GM12878 (cell line): Measurements from ENCODE around the gene DNAH1. TPM values are rescaled to one million over a fixed set of nuclear protein-coding genes. Genes with fewer than 3 reads are reported as not detected.

ENCODE experiments used
- IKZF1 ChIP-seq: fragments of 450-650 bp; conservative IDR thresholded peaks from 2 replicates; pipeline ENCODE4 v1.6.1; 2017; ENCODE audit warnings: antibody characterized with exemption, mild to moderate bottlenecking
- JUNB ChIP-seq: IDR thresholded peaks from 2 replicates; pipeline ENCODE4 v1.6.1; 2016; ENCODE audit warnings: antibody characterized with exemption, mild to moderate bottlenecking
- KDM1A ChIP-seq: fragments of 200-600 bp; sonication (generic); IDR thresholded peaks from 2 replicates; pipeline ENCODE4 v1.6.1; 2016; ENCODE audit warnings: borderline replicate concordance
- NFYB ChIP-seq: IDR thresholded peaks from 2 replicates; pipeline ENCODE4 v1.6.1; 2011; ENCODE audit warnings: low read depth, mild to moderate bottlenecking, low read length, improper control_type of control experiment, moderate library complexity; ENCODE audit not compliant: insufficient read depth
- PAX5 ChIP-seq: IDR thresholded peaks from 2 replicates; pipeline ENCODE4 v1.6.1; 2011; ENCODE audit warnings: low read depth, low read length, borderline replicate concordance
- PAX8 ChIP-seq: fragments of 450-650 bp; IDR thresholded peaks from 2 replicates; pipeline ENCODE4 v1.6.1; 2017; ENCODE audit warnings: mild to moderate bottlenecking, moderate library complexity
- RAD21 ChIP-seq: IDR thresholded peaks from 2 replicates; pipeline ENCODE4 v1.6.1; 2011; ENCODE audit warnings: mild to moderate bottlenecking, low read depth, low read length, moderate library complexity; ENCODE audit not compliant: insufficient read depth
- RFX5 ChIP-seq: IDR thresholded peaks from 2 replicates; pipeline ENCODE4 v1.6.1; 2011; ENCODE audit warnings: low read depth, low read length, improper control_type of control experiment
- SIN3A ChIP-seq: IDR thresholded peaks from 2 replicates; pipeline ENCODE4 v1.6.1; 2012; ENCODE audit warnings: low read depth, low read length, improper control_type of control experiment
- SUPT20H ChIP-seq: IDR thresholded peaks from 2 replicates; pipeline ENCODE4 v1.6.1; 2011; ENCODE audit warnings: low read depth, mild to moderate bottlenecking, low read length, moderate library complexity, borderline replicate concordance; ENCODE audit not compliant: control insufficient read depth
- TARDBP ChIP-seq: IDR thresholded peaks from 2 replicates; pipeline ENCODE4 v1.6.1; 2016; ENCODE audit warnings: borderline replicate concordance
- ZNF217 ChIP-seq: fragments of 450-650 bp; IDR thresholded peaks from 2 replicates; pipeline ENCODE4 v1.6.1; 2017; ENCODE audit warnings: antibody characterized with exemption, mild to moderate bottlenecking
- ZNF384 ChIP-seq: IDR thresholded peaks from 2 replicates; pipeline ENCODE4 v1.6.1; 2012; ENCODE audit warnings: low read depth, mild to moderate bottlenecking, low read length, improper control_type of control experiment, borderline replicate concordance
- ZZZ3 ChIP-seq: IDR thresholded peaks from 2 replicates; pipeline ENCODE4 v1.6.1; 2011; ENCODE audit warnings: low read depth; ENCODE audit not compliant: control insufficient read depth, insufficient read length
- polyA plus RNA-seq, 11 experiments: library from polyadenylated mRNA; depleted of rRNA in 4 of 11; unstranded in 6 of 11; stranded (reverse) in 5 of 11; fragments of >200 nt; fragmentation: Nextera tagmentation in 4 of 11; fragmentation: Illumina TruSeq in 1 of 11; extraction: Ambion mirVana in 4 of 11; extraction: Trizol in 1 of 11; gene quantifications; 1 replicate in 1 of 11; 2 replicates in 10 of 11; pipeline versions ENCODE4 v1.2.1 to v1.2.3, GENCODE V29; 2011 to 2016; ENCODE audit warnings: inconsistent platforms in 2 of 11, missing spikeins in 2 of 11, low read depth in 1 of 11
- total RNA-seq, 4 experiments: library from RNA; depleted of rRNA in 3 of 4; stranded (reverse); fragments of >200 nt in 3 of 4; fragmentation: Illumina TruSeq in 1 of 4; extraction: Trizol in 1 of 4; gene quantifications; 2 replicates each; pipeline versions ENCODE4 v1.2.1 to v1.2.3, GENCODE V29; 2013 to 2021
- TF ChIP-seq, protein P1 (sequence below): fragments of 450-650 bp; IDR thresholded peaks from 2 replicates; pipeline ENCODE4 v1.6.1; 2016; ENCODE audit warnings: mild to moderate bottlenecking, moderate library complexity, borderline replicate concordance
- TF ChIP-seq, protein P2 (sequence below): IDR thresholded peaks from 2 replicates; pipeline ENCODE4 v1.6.1; 2012; ENCODE audit warnings: improper control_type of control experiment, low read depth, low read length; ENCODE audit not compliant: insufficient replicate concordance
- TF ChIP-seq, protein P3 (sequence below): fragments of 450-650 bp; formaldehyde crosslinking; IDR thresholded peaks from 2 replicates; pipeline ENCODE4 v1.4.0; 2022; ENCODE audit warnings: mild to moderate bottlenecking, moderate library complexity
- TF ChIP-seq, protein P4 (sequence below): IDR thresholded peaks from 2 replicates; pipeline ENCODE4 v1.6.1; 2012; ENCODE audit warnings: low read depth, low read length, improper control_type of control experiment

DNAH1 gene
- total and polyA plus RNA-seq, 10 of the 15 experiments (the other 5 are each of a cell fraction or from before 2014, with no cell fraction given): 0.31 to 5.8 (median 2.7) TPM

DNA sequence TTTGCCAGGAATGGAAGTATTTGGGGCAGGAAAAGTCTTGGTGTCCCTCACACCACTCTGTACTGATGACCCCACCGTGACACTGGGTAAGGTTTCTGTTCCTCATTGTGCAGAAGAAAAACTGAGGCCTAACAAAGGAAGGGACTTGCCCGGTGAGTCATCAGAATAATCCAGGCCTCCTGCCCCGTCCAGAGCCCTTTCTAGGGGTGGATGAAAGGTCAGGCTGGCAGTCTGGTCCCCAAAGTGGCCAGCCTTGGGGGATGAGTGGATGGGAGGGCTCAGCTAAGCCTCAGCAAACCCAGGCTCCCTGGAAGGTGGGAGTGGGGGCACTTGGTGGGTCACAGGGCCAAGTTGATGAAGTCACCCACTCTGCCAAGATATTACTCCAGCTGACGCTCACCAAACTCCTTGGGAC is 2.3 kb upstream of the DNAH1 start (continued):
- TF ChIP-seq, protein P1, sequence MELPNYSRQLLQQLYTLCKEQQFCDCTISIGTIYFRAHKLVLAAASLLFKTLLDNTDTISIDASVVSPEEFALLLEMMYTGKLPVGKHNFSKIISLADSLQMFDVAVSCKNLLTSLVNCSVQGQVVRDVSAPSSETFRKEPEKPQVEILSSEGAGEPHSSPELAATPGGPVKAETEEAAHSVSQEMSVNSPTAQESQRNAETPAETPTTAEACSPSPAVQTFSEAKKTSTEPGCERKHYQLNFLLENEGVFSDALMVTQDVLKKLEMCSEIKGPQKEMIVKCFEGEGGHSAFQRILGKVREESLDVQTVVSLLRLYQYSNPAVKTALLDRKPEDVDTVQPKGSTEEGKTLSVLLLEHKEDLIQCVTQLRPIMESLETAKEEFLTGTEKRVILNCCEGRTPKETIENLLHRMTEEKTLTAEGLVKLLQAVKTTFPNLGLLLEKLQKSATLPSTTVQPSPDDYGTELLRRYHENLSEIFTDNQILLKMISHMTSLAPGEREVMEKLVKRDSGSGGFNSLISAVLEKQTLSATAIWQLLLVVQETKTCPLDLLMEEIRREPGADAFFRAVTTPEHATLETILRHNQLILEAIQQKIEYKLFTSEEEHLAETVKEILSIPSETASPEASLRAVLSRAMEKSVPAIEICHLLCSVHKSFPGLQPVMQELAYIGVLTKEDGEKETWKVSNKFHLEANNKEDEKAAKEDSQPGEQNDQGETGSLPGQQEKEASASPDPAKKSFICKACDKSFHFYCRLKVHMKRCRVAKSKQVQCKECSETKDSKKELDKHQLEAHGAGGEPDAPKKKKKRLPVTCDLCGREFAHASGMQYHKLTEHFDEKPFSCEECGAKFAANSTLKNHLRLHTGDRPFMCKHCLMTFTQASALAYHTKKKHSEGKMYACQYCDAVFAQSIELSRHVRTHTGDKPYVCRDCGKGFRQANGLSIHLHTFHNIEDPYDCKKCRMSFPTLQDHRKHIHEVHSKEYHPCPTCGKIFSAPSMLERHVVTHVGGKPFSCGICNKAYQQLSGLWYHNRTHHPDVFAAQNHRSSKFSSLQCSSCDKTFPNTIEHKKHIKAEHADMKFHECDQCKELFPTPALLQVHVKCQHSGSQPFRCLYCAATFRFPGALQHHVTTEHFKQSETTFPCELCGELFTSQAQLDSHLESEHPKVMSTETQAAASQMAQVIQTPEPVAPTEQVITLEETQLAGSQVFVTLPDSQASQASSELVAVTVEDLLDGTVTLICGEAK: no peak
- TF ChIP-seq IKZF1: peak; percentile 99
- TF ChIP-seq PAX5: peak; percentile 95
- no peak for TF ChIP-seq TARDBP
- TF ChIP-seq, protein P2, sequence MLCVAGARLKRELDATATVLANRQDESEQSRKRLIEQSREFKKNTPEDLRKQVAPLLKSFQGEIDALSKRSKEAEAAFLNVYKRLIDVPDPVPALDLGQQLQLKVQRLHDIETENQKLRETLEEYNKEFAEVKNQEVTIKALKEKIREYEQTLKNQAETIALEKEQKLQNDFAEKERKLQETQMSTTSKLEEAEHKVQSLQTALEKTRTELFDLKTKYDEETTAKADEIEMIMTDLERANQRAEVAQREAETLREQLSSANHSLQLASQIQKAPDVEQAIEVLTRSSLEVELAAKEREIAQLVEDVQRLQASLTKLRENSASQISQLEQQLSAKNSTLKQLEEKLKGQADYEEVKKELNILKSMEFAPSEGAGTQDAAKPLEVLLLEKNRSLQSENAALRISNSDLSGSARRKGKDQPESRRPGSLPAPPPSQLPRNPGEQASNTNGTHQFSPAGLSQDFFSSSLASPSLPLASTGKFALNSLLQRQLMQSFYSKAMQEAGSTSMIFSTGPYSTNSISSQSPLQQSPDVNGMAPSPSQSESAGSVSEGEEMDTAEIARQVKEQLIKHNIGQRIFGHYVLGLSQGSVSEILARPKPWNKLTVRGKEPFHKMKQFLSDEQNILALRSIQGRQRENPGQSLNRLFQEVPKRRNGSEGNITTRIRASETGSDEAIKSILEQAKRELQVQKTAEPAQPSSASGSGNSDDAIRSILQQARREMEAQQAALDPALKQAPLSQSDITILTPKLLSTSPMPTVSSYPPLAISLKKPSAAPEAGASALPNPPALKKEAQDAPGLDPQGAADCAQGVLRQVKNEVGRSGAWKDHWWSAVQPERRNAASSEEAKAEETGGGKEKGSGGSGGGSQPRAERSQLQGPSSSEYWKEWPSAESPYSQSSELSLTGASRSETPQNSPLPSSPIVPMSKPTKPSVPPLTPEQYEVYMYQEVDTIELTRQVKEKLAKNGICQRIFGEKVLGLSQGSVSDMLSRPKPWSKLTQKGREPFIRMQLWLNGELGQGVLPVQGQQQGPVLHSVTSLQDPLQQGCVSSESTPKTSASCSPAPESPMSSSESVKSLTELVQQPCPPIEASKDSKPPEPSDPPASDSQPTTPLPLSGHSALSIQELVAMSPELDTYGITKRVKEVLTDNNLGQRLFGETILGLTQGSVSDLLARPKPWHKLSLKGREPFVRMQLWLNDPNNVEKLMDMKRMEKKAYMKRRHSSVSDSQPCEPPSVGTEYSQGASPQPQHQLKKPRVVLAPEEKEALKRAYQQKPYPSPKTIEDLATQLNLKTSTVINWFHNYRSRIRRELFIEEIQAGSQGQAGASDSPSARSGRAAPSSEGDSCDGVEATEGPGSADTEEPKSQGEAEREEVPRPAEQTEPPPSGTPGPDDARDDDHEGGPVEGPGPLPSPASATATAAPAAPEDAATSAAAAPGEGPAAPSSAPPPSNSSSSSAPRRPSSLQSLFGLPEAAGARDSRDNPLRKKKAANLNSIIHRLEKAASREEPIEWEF: no peak
- TF ChIP-seq RAD21: no peak
- TF ChIP-seq JUNB: peak; percentile 93
- no peak for TF ChIP-seq RFX5
- TF ChIP-seq KDM1A: no peak
- TF ChIP-seq, protein P3, sequence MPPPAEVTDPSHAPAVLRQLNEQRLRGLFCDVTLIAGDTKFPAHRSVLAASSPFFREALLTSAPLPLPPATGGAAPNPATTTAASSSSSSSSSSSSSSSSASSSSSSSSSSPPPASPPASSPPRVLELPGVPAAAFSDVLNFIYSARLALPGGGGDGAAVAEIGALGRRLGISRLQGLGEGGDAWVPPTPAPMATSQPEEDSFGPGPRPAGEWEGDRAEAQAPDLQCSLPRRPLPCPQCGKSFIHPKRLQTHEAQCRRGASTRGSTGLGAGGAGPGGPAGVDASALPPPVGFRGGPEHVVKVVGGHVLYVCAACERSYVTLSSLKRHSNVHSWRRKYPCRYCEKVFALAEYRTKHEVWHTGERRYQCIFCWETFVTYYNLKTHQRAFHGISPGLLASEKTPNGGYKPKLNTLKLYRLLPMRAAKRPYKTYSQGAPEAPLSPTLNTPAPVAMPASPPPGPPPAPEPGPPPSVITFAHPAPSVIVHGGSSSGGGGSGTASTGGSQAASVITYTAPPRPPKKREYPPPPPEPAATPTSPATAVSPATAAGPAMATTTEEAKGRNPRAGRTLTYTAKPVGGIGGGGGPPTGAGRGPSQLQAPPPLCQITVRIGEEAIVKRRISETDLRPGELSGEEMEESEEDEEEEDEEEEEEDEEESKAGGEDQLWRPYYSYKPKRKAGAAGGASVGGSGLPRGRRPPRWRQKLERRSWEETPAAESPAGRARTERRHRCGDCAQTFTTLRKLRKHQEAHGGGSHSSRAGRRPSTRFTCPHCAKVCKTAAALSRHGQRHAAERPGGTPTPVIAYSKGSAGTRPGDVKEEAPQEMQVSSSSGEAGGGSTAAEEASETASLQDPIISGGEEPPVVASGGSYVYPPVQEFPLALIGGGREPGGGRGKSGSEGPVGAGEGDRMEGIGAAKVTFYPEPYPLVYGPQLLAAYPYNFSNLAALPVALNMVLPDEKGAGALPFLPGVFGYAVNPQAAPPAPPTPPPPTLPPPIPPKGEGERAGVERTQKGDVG (CRISPR knock-in tag): no peak
- TF ChIP-seq SIN3A: no peak
- TF ChIP-seq NFYB: no peak
- no peak for TF ChIP-seq PAX8
- TF ChIP-seq, protein P4, sequence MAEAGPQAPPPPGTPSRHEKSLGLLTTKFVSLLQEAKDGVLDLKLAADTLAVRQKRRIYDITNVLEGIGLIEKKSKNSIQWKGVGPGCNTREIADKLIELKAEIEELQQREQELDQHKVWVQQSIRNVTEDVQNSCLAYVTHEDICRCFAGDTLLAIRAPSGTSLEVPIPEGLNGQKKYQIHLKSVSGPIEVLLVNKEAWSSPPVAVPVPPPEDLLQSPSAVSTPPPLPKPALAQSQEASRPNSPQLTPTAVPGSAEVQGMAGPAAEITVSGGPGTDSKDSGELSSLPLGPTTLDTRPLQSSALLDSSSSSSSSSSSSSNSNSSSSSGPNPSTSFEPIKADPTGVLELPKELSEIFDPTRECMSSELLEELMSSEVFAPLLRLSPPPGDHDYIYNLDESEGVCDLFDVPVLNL: no peak
- TF ChIP-seq SUPT20H: no peak
- peak; percentile 63; the same call in 1 of the 2 replicates for TF ChIP-seq ZNF217
- no peak for TF ChIP-seq ZZZ3
- no peak for TF ChIP-seq ZNF384
